Measurements from ENCODE around the gene STX8.

DNA sequence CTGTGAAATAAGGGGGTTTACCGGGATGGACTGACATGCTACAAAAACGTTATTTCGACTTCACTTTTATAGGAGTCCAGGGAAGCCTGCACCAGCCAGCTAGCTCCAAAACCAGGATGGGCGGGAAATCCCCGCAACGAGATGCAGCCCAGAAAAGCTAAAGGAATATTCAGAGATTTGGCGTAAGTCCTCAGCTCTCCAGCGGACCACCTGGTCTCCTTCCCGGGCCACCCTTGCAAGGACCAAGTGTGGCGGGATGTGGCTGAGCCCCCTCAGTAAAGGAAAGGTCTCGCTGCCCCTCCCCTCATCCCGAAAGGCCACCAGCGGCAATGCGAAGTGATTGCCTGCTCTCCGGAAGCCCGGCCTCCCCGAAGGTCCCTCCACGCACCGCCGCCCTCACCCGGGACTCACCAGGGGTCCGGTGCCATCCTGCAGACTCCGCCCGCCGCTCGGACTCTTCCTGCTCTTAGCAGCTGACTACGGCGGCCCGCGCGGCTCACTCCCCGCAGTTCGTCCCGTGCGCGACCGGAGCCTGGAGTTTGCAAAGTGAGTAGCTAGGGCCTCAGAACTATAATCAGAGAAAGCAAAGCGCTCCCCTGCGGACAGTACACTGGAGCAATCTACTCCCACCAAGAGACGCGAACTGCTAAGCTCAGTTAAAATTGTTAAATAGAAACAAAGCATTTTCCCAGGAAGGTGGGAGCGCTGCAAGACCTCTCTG, at the start of gene STX8:
- TF ChIP-seq, protein P1, sequence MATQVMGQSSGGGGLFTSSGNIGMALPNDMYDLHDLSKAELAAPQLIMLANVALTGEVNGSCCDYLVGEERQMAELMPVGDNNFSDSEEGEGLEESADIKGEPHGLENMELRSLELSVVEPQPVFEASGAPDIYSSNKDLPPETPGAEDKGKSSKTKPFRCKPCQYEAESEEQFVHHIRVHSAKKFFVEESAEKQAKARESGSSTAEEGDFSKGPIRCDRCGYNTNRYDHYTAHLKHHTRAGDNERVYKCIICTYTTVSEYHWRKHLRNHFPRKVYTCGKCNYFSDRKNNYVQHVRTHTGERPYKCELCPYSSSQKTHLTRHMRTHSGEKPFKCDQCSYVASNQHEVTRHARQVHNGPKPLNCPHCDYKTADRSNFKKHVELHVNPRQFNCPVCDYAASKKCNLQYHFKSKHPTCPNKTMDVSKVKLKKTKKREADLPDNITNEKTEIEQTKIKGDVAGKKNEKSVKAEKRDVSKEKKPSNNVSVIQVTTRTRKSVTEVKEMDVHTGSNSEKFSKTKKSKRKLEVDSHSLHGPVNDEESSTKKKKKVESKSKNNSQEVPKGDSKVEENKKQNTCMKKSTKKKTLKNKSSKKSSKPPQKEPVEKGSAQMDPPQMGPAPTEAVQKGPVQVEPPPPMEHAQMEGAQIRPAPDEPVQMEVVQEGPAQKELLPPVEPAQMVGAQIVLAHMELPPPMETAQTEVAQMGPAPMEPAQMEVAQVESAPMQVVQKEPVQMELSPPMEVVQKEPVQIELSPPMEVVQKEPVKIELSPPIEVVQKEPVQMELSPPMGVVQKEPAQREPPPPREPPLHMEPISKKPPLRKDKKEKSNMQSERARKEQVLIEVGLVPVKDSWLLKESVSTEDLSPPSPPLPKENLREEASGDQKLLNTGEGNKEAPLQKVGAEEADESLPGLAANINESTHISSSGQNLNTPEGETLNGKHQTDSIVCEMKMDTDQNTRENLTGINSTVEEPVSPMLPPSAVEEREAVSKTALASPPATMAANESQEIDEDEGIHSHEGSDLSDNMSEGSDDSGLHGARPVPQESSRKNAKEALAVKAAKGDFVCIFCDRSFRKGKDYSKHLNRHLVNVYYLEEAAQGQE (IDR thresholded peaks at IDR 0.05; ENCODE audit: insufficient read depth in 1 of 2, low read depth in 2 of 2, low read length in 2 of 2) = 0 out of 4 replicates have a peak, but pooled peaks of 1 of the 2 experiments have one; percentile 12
- TF ChIP-seq POLR2AphosphoS5 (IDR thresholded peaks at IDR 0.05; ENCODE audit: low read depth, low read length) (peak; percentile 42; the same call in 1 of the 2 replicates), TAF1 (IDR thresholded peaks at IDR 0.05; ENCODE audit: borderline replicate concordance, insufficient read depth, low read length) (no peak), SIN3A (IDR thresholded peaks at IDR 0.05; ENCODE audit: borderline replicate concordance, insufficient read depth, low read length) (peak; percentile 93; the same call in 1 of the 2 replicates)
